Suprapubic skin (tissue), 4 donors: Measurements from ENCODE around the gene MGAT3. TPM values are rescaled to one million over a fixed set of nuclear protein-coding genes. Genes with fewer than 3 reads are reported as not detected.

Experiments
- DNase-seq, 2 donors: peaks; one replicate each; pipeline ENCODE4 v3.0.0-alpha.2; 2019; ENCODE audit warnings: low spot score in 2 of 2
- H3K27ac ChIP-seq: fragments of 200-600 bp; sonication (generic); one replicate; pipeline ENCODE4 v1.5.1; 2019
- H3K27me3 ChIP-seq: fragments of 200-600 bp; sonication (generic); one replicate; pipeline ENCODE4 v1.5.1; 2019
- H3K36me3 ChIP-seq: fragments of 200-600 bp; sonication (generic); one replicate; pipeline ENCODE4 v1.5.1; 2019
- H3K4me1 ChIP-seq: fragments of 200-600 bp; sonication (generic); one replicate; pipeline ENCODE4 v1.5.1; 2019
- H3K4me3 ChIP-seq: fragments of 200-600 bp; sonication (generic); one replicate; pipeline ENCODE4 v1.5.1; 2019; ENCODE audit warnings: mild to moderate bottlenecking
- H3K9me3 ChIP-seq: fragments of 200-600 bp; sonication (generic); one replicate; pipeline ENCODE4 v1.5.1; 2019
- EP300 ChIP-seq: sonication (generic); formaldehyde crosslinking; IDR thresholded peaks from one replicate; pipeline ENCODE4 v1.6.1; 2017; ENCODE audit warnings: antibody characterized with exemption
- POLR2A ChIP-seq, 2 donors: fragments of 450-650 bp; IDR thresholded peaks; one replicate each; pipeline ENCODE4 v1.6.1; 2017; ENCODE audit warnings: antibody characterized with exemption in 2 of 2, mild to moderate bottlenecking in 2 of 2, moderate library complexity in 2 of 2
- POLR2AphosphoS5 ChIP-seq, 3 donors: sonication (generic); formaldehyde crosslinking; IDR thresholded peaks; one replicate each; pipeline ENCODE4 v1.6.1; 2017; ENCODE audit warnings: antibody characterized with exemption in 3 of 3
- WGBS: methylation state at CpG from one replicate; pipeline ENCODE4 v1.1.5; 2018; 5-methylcytosine and 5-hydroxymethylcytosine counted together
- total RNA-seq, 4 donors: library from RNA; depleted of rRNA; stranded (reverse); fragments of >200 nt; gene quantifications; one replicate each; pipeline ENCODE4 v1.1.0, GENCODE V29; 2016
- TF ChIP-seq, protein P1 (sequence below), 2 donors: fragments of 200-600 bp in 1 of 2; fragments of 450-650 bp in 1 of 2; sonication (generic) in 1 of 2; IDR thresholded peaks; one replicate each; pipeline ENCODE4 v1.5.1; 2016 to 2019; ENCODE audit warnings: antibody characterized with exemption in 2 of 2, mild to moderate bottlenecking in 1 of 2, moderate library complexity in 1 of 2

The MGAT3 gene
- total RNA-seq, 4 donors from 2014 or later, result 2.2 to 3.7 (median 3.0) TPM

DNA sequence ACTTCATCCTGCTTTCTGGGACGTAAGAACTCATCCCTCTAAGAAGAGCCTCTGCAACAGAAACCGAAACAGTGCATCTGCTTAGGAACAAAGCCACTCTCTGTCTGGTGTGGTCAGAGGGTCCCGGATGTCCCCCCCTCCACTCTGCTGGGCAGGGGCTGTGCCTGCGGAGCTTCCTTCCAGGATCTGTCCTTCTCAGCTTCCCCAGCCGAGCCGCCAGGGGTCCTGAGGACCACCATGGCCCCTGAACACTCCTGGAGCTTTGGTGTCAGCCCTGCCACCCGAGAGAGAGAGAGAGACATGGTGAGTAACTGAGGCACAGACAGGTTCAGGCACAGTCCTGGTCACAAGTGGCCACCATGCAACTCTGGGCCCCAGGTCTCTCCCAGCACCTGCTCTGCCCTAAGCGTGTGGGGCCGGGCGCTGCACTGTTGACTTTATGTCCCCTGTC, 24.4 kb upstream of the MGAT3 start:
- H3K27me3 ChIP-seq, result no peaks in the 10 kb centered on the region
- H3K36me3 ChIP-seq, result peaks cover 66% of the 10 kb centered on the region
- no peaks in the 10 kb centered on the region for H3K9me3 ChIP-seq
- H3K27ac ChIP-seq, result peak overlapping the region; percentile 73
- no peak overlapping the region for H3K4me3 ChIP-seq
- TF ChIP-seq, protein P1, sequence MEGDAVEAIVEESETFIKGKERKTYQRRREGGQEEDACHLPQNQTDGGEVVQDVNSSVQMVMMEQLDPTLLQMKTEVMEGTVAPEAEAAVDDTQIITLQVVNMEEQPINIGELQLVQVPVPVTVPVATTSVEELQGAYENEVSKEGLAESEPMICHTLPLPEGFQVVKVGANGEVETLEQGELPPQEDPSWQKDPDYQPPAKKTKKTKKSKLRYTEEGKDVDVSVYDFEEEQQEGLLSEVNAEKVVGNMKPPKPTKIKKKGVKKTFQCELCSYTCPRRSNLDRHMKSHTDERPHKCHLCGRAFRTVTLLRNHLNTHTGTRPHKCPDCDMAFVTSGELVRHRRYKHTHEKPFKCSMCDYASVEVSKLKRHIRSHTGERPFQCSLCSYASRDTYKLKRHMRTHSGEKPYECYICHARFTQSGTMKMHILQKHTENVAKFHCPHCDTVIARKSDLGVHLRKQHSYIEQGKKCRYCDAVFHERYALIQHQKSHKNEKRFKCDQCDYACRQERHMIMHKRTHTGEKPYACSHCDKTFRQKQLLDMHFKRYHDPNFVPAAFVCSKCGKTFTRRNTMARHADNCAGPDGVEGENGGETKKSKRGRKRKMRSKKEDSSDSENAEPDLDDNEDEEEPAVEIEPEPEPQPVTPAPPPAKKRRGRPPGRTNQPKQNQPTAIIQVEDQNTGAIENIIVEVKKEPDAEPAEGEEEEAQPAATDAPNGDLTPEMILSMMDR (IDR thresholded peaks at IDR 0.05), result no peak
- TF ChIP-seq POLR2AphosphoS5 (IDR thresholded peaks at IDR 0.05) (no peak), EP300 (no peak), POLR2A (IDR thresholded peaks at IDR 0.05) (no peak)
- H3K4me1 ChIP-seq, result peaks cover 20% of the 10 kb centered on the region
- 92% methylated on average over 5 of the region's 10 CpGs for WGBS
- DNase-seq, result no peak

DNA sequence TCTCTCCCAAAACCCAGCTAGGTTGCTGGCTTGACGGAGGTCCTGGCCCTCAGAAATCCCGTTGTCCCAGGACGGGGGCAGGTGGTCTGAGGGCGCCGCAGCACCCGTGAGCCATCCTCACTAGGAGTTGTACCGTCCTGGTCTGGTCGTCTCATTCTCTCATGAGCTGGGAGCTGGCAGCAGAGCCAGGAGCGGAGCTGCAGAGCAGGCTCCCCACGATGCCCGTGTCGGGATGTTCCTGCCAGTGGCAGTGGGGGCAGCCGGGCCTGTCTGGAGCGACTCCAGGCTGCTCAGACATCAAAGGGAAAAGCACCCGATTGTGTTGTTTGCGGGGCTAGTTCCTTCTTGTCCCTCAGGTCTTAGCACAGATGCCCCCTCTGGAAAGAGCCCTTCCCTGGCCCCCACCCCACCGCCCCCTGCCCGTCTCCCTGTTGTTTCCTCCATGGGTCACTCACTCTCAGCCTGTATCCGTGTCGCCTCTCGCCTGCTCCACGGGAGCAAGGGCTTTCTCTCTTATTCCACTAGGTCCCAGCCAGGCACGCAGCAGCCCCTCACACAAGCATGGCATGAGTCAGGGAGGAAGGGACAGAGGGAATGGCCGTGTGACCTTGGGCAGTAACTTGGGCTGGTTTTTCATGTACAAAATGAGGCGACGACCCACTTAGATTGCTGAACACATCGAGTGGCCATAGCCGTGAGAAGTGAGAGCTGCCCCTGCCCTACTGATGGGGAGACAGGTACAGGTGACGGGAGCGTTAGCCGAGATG, 23.2 kb upstream of the MGAT3 start:
- no peaks in the 10 kb centered on the region for H3K9me3 ChIP-seq
- no peaks in the 10 kb centered on the region for H3K27me3 ChIP-seq
- H3K27ac ChIP-seq, result no peak overlapping the region
- no peak for DNase-seq
- TF ChIP-seq POLR2AphosphoS5 (IDR thresholded peaks at IDR 0.05) (no peak), POLR2A (IDR thresholded peaks at IDR 0.05) (no peak), EP300 (no peak)
- TF ChIP-seq, protein P1 (IDR thresholded peaks at IDR 0.05), result no peak
- peaks cover 53% of the 10 kb centered on the region for H3K36me3 ChIP-seq
- peaks cover 26% of the 10 kb centered on the region for H3K4me1 ChIP-seq
- WGBS, result 83% methylated on average over 31 of the region's 31 CpGs
- no peak overlapping the region for H3K4me3 ChIP-seq

DNA sequence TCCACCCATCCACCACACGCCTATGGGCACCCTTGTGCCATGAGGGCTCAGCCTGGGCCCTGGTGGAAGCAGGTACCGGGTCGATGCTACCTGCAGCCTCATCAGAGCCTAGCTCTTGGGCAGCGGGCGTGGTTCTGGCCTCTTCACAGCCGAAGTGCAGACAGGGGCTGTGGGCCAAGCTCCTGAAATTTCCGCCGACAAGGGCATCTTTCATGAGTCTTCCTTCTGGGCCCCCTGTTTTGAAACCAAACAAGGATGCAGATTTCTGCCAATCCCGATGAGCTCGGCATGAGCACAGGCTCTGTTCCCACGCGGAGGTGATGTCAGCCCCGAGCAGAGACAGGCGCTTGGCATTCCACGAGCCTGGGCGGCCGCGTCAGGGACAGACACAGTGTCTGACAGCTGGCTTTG, 22.6 kb upstream of the MGAT3 start:
- no peaks in the 10 kb centered on the region for H3K27me3 ChIP-seq
- TF ChIP-seq, protein P1 (IDR thresholded peaks at IDR 0.05), result no peak
- TF ChIP-seq POLR2A (IDR thresholded peaks at IDR 0.05) (no peak), POLR2AphosphoS5 (IDR thresholded peaks at IDR 0.05) (no peak), EP300 (no peak)
- peaks cover 27% of the 10 kb centered on the region for H3K4me1 ChIP-seq
- no peak overlapping the region for H3K27ac ChIP-seq
- no peak overlapping the region for H3K4me3 ChIP-seq
- 67% methylated on average over 16 of the region's 18 CpGs for WGBS
- H3K9me3 ChIP-seq, result no peaks in the 10 kb centered on the region
- peak in 1 of 2 donors; percentile 56 for DNase-seq
- H3K36me3 ChIP-seq, result peaks cover 47% of the 10 kb centered on the region

DNA sequence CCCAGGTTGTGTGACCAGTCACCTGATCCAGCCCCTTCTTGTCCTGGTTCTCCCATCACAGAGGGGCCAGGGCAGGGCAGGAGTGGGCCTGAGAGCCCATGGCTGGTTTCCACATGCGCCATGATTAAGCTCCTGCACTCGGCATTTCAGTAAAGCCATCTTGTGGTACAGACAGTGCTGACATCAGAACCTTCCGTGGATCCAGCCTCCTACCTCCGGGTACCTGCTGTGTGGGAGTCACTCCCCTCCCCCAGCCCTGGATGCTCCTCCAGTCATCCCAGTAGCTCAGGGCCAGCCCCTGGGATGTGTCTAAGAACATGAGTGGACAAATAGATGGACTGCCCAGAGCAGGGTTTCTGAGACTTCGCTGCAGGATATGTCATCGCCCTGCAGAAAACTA, 22.1 kb upstream of the MGAT3 start:
- Histone ChIP-seq H3K36me3 (peaks cover 43% of the 10 kb centered on the region), H3K27ac (no peak overlapping the region), H3K4me3 (no peak overlapping the region), H3K4me1 (peaks cover 29% of the 10 kb centered on the region), H3K27me3 (no peaks in the 10 kb centered on the region), H3K9me3 (no peaks in the 10 kb centered on the region)
- DNase-seq, result no peak
- TF ChIP-seq POLR2A (IDR thresholded peaks at IDR 0.05) (no peak), EP300 (no peak)
- TF ChIP-seq, protein P1 (IDR thresholded peaks at IDR 0.05), result no peak
- WGBS, result 69% methylated on average over 6 of the region's 6 CpGs

DNA sequence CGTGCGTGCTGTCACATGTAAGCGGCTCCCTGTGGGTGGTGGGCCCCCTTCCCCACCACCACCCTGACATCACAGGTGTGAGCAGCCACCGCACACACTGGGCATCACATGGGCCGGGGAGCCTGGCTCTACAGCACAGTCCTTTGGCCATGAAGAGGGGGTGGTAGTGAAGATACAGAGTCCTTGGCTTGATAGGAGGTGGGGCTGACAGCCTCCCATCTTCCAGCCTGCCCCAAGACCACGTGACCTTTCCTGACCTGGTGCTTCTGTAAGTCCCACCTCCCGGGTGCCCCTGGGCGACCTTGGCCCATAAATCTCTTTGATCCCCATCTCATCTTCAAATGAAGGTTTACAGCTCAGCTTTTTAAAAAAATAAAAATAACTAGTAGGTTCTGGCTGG, 21.2 kb upstream of the MGAT3 start:
- H3K4me1 ChIP-seq, result peaks cover 27% of the 10 kb centered on the region
- H3K36me3 ChIP-seq, result peaks cover 34% of the 10 kb centered on the region
- no peak for TF ChIP-seq POLR2A (IDR thresholded peaks at IDR 0.05)
- no peak for TF ChIP-seq EP300
- TF ChIP-seq, protein P1 (IDR thresholded peaks at IDR 0.05), result no peak
- TF ChIP-seq POLR2AphosphoS5 (IDR thresholded peaks at IDR 0.05), result no peak
- no peaks in the 10 kb centered on the region for H3K27me3 ChIP-seq
- H3K27ac ChIP-seq, result no peak overlapping the region
- 82% methylated on average over 8 of the region's 8 CpGs for WGBS
- DNase-seq, result no peak
- no peak overlapping the region for H3K4me3 ChIP-seq
- no peaks in the 10 kb centered on the region for H3K9me3 ChIP-seq
